A673 (cell line): Measurements from ENCODE around the gene SLC7A5. TPM values are rescaled to one million over a fixed set of nuclear protein-coding genes. Genes with fewer than 3 reads are reported as not detected.

Source experiments
- BruUV-seq: library from RNA; stranded (reverse); fragments of 400-500 nt; replicated peaks from 2 replicates; lab custom pipeline; 2021; lab: Mats Ljungman, UMichigan
- CTCF ChIA-PET: fragments of 300-600 bp; sonication (Branson Sonifier 250); formaldehyde crosslinking; loops from one replicate; lab custom pipeline; 2022; ENCODE audit warnings: antibody characterized with exemption; lab: Charles Lee
- POLR2A ChIA-PET: fragments of 300-600 bp; sonication (Branson Sonifier 250); formaldehyde crosslinking; loops from one replicate; lab custom pipeline; 2022; ENCODE audit warnings: antibody characterized with exemption; ENCODE audit not compliant: low non-redundant PET; lab: Charles Lee
- DNase-seq: peaks from one replicate; pipeline ENCODE4 v3.0.0-alpha.2; 2015; ENCODE audit warnings: low spot score
- H3K27ac ChIP-seq: fragments of 200-600 bp; sonication (generic); 2 replicates; pipeline ENCODE4 v1.5.1; 2016; ENCODE audit warnings: mixed run types, low read depth, mild to moderate bottlenecking, mixed read lengths, antibody characterized with exemption, low read length; ENCODE audit not compliant: poor library complexity, severe bottlenecking
- H3K27me3 ChIP-seq: fragments of 200-600 bp; sonication (generic); replicated peaks from 2 replicates; pipeline ENCODE4 v1.6.1; 2017; ENCODE audit warnings: mixed run types, low read depth, mild to moderate bottlenecking, mixed read lengths, antibody characterized with exemption, low read length; ENCODE audit not compliant: insufficient read depth, poor library complexity
- H3K36me3 ChIP-seq: fragments of 200-600 bp; sonication (generic); 2 replicates; pipeline ENCODE4 v1.6.1; 2016; ENCODE audit warnings: mixed run types, mild to moderate bottlenecking, mixed read lengths, antibody characterized with exemption, low read length; ENCODE audit not compliant: insufficient read depth, poor library complexity, severe bottlenecking
- H3K4me1 ChIP-seq: fragments of 200-600 bp; sonication (generic); 2 replicates; pipeline ENCODE4 v1.6.1; 2017; ENCODE audit warnings: mixed run types, mild to moderate bottlenecking, mixed read lengths, antibody characterized with exemption, low read length; ENCODE audit not compliant: insufficient read depth, poor library complexity, severe bottlenecking
- H3K4me3 ChIP-seq: fragments of 200-600 bp; sonication (generic); 2 replicates; pipeline ENCODE4 v1.5.1; 2016; ENCODE audit warnings: low read depth, mixed run types, mild to moderate bottlenecking, mixed read lengths, low read length; ENCODE audit not compliant: poor library complexity, severe bottlenecking
- H3K9me3 ChIP-seq: fragments of 200-600 bp; sonication (generic); 2 replicates; pipeline ENCODE4 v1.6.1; 2016; ENCODE audit warnings: mixed run types, low read depth, mild to moderate bottlenecking, mixed read lengths, antibody characterized with exemption, low read length; ENCODE audit not compliant: poor library complexity, severe bottlenecking
- EZH2 ChIP-seq: fragments of 200-600 bp; sonication (generic); IDR thresholded peaks from 2 replicates; pipeline ENCODE4 v1.6.1; 2017; ENCODE audit warnings: borderline replicate concordance, low read depth, mild to moderate bottlenecking, mixed read lengths, antibody characterized with exemption, low read length; ENCODE audit not compliant: poor library complexity, severe bottlenecking
- intact Hi-C: fragments of 100-400 bp; cut with micrococcal nuclease; formaldehyde crosslinking; loops from one replicate; pipeline ENCODE4 v1.10.0; 2022; ENCODE audit not compliant: unreplicated experiment
- total RNA-seq: library from RNA; stranded (reverse); gene quantifications from 2 replicates; pipeline ENCODE4 v1.2.3, GENCODE V29; 2021
- TF ChIP-seq, protein P1 (sequence below): fragments of 300-800, 200-600 bp; sonication (generic); conservative IDR thresholded peaks from 2 replicates; pipeline ENCODE4 v1.5.1; 2017; ENCODE audit warnings: low read depth, mild to moderate bottlenecking, antibody characterized with exemption, low read length, moderate library complexity, mixed read lengths

Gene SLC7A5
- total RNA-seq, 1 experiment from 2014 or later: 371 TPM

- Histone ChIP-seq H3K27ac (peak overlapping the region; percentile 91), H3K36me3 (peaks cover 94% of the 10 kb centered on the region), H3K4me1 (peaks cover 68% of the 10 kb centered on the region), H3K4me3 (no peak overlapping the region), H3K9me3 (no peaks in the 10 kb centered on the region), H3K27me3 (no peaks in the 10 kb centered on the region)
- BruUV-seq: no TSS peak
- no peak for TF ChIP-seq EZH2
- TF ChIP-seq, protein P1, sequence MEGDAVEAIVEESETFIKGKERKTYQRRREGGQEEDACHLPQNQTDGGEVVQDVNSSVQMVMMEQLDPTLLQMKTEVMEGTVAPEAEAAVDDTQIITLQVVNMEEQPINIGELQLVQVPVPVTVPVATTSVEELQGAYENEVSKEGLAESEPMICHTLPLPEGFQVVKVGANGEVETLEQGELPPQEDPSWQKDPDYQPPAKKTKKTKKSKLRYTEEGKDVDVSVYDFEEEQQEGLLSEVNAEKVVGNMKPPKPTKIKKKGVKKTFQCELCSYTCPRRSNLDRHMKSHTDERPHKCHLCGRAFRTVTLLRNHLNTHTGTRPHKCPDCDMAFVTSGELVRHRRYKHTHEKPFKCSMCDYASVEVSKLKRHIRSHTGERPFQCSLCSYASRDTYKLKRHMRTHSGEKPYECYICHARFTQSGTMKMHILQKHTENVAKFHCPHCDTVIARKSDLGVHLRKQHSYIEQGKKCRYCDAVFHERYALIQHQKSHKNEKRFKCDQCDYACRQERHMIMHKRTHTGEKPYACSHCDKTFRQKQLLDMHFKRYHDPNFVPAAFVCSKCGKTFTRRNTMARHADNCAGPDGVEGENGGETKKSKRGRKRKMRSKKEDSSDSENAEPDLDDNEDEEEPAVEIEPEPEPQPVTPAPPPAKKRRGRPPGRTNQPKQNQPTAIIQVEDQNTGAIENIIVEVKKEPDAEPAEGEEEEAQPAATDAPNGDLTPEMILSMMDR: no peak
- DNase-seq: no peak
- CTCF ChIA-PET: interaction anchor here (3.2 kb wide), 1 partner anchor 56 kb away, joined by 25 read pairs; no protein-coding TSS in a partner anchor
- POLR2A ChIA-PET: no interaction called here
- intact Hi-C loops: loop anchor here (5.0 kb wide), 1 partner anchor 59 kb away; no protein-coding TSS in a partner anchor
Measured at GRCh38 chr16:87835882-87836331, 33.4 kb downstream of the SLC7A5 start.

DNA sequence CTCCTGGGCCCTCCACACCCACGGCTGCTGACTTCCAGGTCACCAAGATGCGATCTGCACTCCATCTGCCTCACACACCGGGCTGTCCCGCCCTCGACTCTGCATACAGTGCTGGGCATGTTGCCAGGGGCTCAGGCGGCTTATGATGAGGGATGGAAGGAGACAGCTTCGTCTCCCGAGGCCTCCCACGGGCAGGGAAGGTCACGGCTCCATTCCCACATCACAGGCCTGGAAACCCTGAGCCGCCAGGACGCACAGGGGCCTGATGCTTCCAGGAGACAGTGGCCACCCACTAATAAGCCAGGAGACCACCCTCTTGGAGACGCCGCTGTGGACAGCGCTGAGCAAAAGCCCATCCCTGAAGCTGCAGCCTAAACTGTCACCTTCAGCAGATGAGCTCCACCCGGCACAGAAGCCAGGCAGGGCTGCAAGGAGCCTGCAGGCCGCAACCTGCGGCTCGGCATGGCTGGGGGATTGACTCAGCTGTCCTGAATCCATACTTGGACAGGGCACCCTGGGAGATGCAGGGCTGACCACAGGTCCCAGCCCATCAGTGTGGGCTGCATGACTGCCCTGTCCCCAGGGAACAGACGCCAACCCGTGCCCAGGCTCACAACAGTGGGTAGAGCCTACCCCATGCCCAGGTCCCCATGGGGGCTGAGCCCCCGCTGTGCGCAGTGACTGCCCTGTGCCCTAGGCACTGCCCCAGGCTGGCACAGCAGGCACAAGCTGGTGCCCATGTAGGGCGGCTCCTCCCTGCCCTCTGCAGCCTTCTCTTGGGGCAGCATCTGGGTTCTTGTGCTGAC, 34.4 kb downstream of the SLC7A5 start:
- Histone ChIP-seq H3K9me3 (no peaks in the 10 kb centered on the region), H3K4me3 (no peak overlapping the region), H3K27ac (peak overlapping the region; percentile 27), H3K27me3 (no peaks in the 10 kb centered on the region), H3K36me3 (peaks cover 94% of the 10 kb centered on the region), H3K4me1 (peaks cover 68% of the 10 kb centered on the region)
- intact Hi-C loops: loop anchor here (5.0 kb wide), 1 partner anchor 58 kb away; no protein-coding TSS in a partner anchor
- DNase-seq: peak; percentile 82
- POLR2A ChIA-PET: no interaction called here
- BruUV-seq: no TSS peak
- CTCF ChIA-PET: interaction anchor here (0.7 kb wide), 1 partner anchor 17 kb away, joined by 3 read pairs; no protein-coding TSS in a partner anchor
- TF ChIP-seq EZH2: no peak
- TF ChIP-seq, protein P1: no peak

GRCh38 chr16:87834005-87834667, 35.2 kb downstream of the SLC7A5 start:
- BruUV-seq: no TSS peak
- Histone ChIP-seq H3K27ac (peak overlapping the region; percentile 27), H3K36me3 (peaks cover 89% of the 10 kb centered on the region), H3K9me3 (no peaks in the 10 kb centered on the region), H3K4me1 (peaks cover 68% of the 10 kb centered on the region), H3K27me3 (no peaks in the 10 kb centered on the region), H3K4me3 (no peak overlapping the region)
- no peak for TF ChIP-seq EZH2
- TF ChIP-seq, protein P1: no peak
- POLR2A ChIA-PET: no interaction called here
- DNase-seq: no peak
- intact Hi-C loops: no loop called here
- CTCF ChIA-PET: interaction anchor here (0.7 kb wide), 1 partner anchor 18 kb away, joined by 3 read pairs; no protein-coding TSS in a partner anchor
